WTC11 (cell line): Measurements from ENCODE around the gene MDM4. TPM values are rescaled to one million over a fixed set of nuclear protein-coding genes. Genes with fewer than 3 reads are reported as not detected.

Experiments
- ATAC-seq: fragments of 200-7000 bp; cut with Tn5 transposase; 2 replicates; pipeline ENCODE4 v1.10.0; 2021; ENCODE audit warnings: mild to moderate bottlenecking, moderate library complexity
- CTCF ChIA-PET: fragments of 300-600 bp; sonication (Branson Sonifier 250); formaldehyde crosslinking; loops from one replicate; lab custom pipeline; 2021; ENCODE audit warnings: antibody characterized with exemption; lab: Charles Lee
- POLR2A ChIA-PET: fragments of 350-600 bp; sonication (Branson Sonifier 250); formaldehyde crosslinking; loops from one replicate; lab custom pipeline; 2021; ENCODE audit warnings: antibody characterized with exemption; lab: Charles Lee
- DNase-seq: peaks from one replicate; pipeline ENCODE4 v3.0.0; 2021; ENCODE audit warnings: low spot score
- H3K27ac Mint-ChIP-seq: 2 replicates; pipeline ENCODE4 v1.8.0; 2021; ENCODE audit warnings: mixed read lengths
- H3K27me3 Mint-ChIP-seq: 2 replicates; pipeline ENCODE4 v1.8.0; 2021; ENCODE audit warnings: low read depth, mild to moderate bottlenecking, moderate library complexity, mixed read lengths
- H3K36me3 Mint-ChIP-seq: 2 replicates; pipeline ENCODE4 v1.8.0; 2021; ENCODE audit warnings: mixed read lengths
- H3K4me1 Mint-ChIP-seq: 2 replicates; pipeline ENCODE4 v1.8.0; 2022; ENCODE audit warnings: mixed read lengths
- H3K4me3 Mint-ChIP-seq: 2 replicates; pipeline ENCODE4 v1.8.0; 2021; ENCODE audit warnings: mild to moderate bottlenecking, moderate library complexity, mixed read lengths
- H3K9me3 Mint-ChIP-seq: 2 replicates; pipeline ENCODE4 v1.8.0; 2021; ENCODE audit warnings: mixed read lengths
- ARID4B ChIP-seq: sonication (generic); formaldehyde crosslinking; IDR thresholded peaks from 2 replicates; pipeline ENCODE4 v1.8.0; 2023; ENCODE audit warnings: missing genetic modification reagents, mild to moderate bottlenecking, borderline replicate concordance
- CDX4 ChIP-seq: fragments of 250-450 bp; sonication (Bioruptor Pico); IDR thresholded peaks from 2 replicates; pipeline ENCODE4 v1.9.0; 2021; ENCODE audit warnings: moderate library complexity, mild to moderate bottlenecking, inconsistent platforms, borderline replicate concordance
- CTCF ChIP-seq: fragments of 200-600 bp; IDR thresholded peaks from 2 replicates; pipeline ENCODE4 v1.8.0; 2022; ENCODE audit warnings: antibody characterized with exemption
- E2F5 ChIP-seq: sonication (generic); formaldehyde crosslinking; IDR thresholded peaks from 2 replicates; pipeline ENCODE4 v1.8.1; 2022; ENCODE audit warnings: mild to moderate bottlenecking, moderate library complexity, missing genetic modification reagents
- ERG ChIP-seq: fragments of 250-450 bp; sonication (Bioruptor Pico); IDR thresholded peaks from 2 replicates; pipeline ENCODE4 v1.8.0; 2021; ENCODE audit warnings: mild to moderate bottlenecking
- KAT7 ChIP-seq: sonication (generic); formaldehyde crosslinking; IDR thresholded peaks from 2 replicates; pipeline ENCODE4 v1.8.1; 2023; ENCODE audit warnings: missing genetic modification reagents, mild to moderate bottlenecking, borderline replicate concordance
- MXD4 ChIP-seq: fragments of 250-450 bp; sonication (Bioruptor Pico); IDR thresholded peaks from 2 replicates; pipeline ENCODE4 v1.8.0; 2021; ENCODE audit warnings: mild to moderate bottlenecking, moderate library complexity, borderline replicate concordance
- OVOL2 ChIP-seq: fragments of 250-450 bp; sonication (Bioruptor Pico); IDR thresholded peaks from 2 replicates; pipeline ENCODE4 v1.9.0; 2021; ENCODE audit warnings: mild to moderate bottlenecking, borderline replicate concordance
- SOX15 ChIP-seq: fragments of 250-450 bp; sonication (Bioruptor Pico); IDR thresholded peaks from 2 replicates; pipeline ENCODE4 v1.9.0; 2021; ENCODE audit warnings: mild to moderate bottlenecking
- TEAD1 ChIP-seq: sonication (generic); formaldehyde crosslinking; IDR thresholded peaks from 2 replicates; pipeline ENCODE4 v1.8.0; 2022; ENCODE audit warnings: mild to moderate bottlenecking, missing genetic modification reagents
- USF1 ChIP-seq: sonication (generic); formaldehyde crosslinking; IDR thresholded peaks from 2 replicates; pipeline ENCODE4 v1.8.0; 2022; ENCODE audit warnings: mild to moderate bottlenecking, missing genetic modification reagents
- ZNF232 ChIP-seq: sonication (generic); formaldehyde crosslinking; IDR thresholded peaks from 2 replicates; pipeline ENCODE4 v1.8.0; 2022; ENCODE audit warnings: mild to moderate bottlenecking, missing genetic modification reagents
- ZNF317 ChIP-seq: sonication (generic); formaldehyde crosslinking; IDR thresholded peaks from 2 replicates; pipeline ENCODE4 v1.8.1; 2023; ENCODE audit warnings: low read depth, mild to moderate bottlenecking, moderate library complexity, missing genetic modification reagents, borderline replicate concordance
- total RNA-seq: library from RNA; stranded (reverse); gene quantifications from 3 replicates; pipeline ENCODE4 v1.2.3, GENCODE V29; 2021

The MDM4 gene
- total RNA-seq, 1 experiment from 2014 or later, result 76.2 TPM

- Mint-ChIP-seq H3K27me3 (peaks cover 5% of the 10 kb centered on the region), H3K36me3 (no peaks in the 10 kb centered on the region), H3K4me1 (peaks cover 33% of the 10 kb centered on the region), H3K27ac (0 out of 2 replicates have a peak overlapping the region, but pooled peaks have one; percentile 57), H3K4me3 (peak overlapping the region; percentile 93), H3K9me3 (no peaks in the 10 kb centered on the region)
- DNase-seq (no peak), ATAC-seq (peak; percentile 3)
- TF ChIP-seq MXD4 (CRISPR knock-in tag) (no peak), CTCF (no peak), OVOL2 (CRISPR knock-in tag) (no peak), KAT7 (CRISPR knock-in tag) (no peak), ZNF317 (CRISPR knock-in tag) (no peak), CDX4 (no peak), SOX15 (CRISPR knock-in tag) (no peak)
- ChIA-PET POLR2A (interaction anchor here (0.5 to 3.7 kb wide), 10 partner anchors 11 to 430 kb away, joined by 3 to 27 read pairs (median 5); partner anchors contain the start of gene MDM4), CTCF (interaction anchor here (0.6 to 19.5 kb wide), 19 partner anchors 9 to 331 kb away, joined by 3 to 906 read pairs (median 8); partner anchors contain the start of gene MDM4)
Observed at GRCh38 chr1:204493145-204493983, 22.8 kb upstream of the MDM4 start.

GRCh38 chr1:204493984-204494280 is 22.3 kb upstream of the MDM4 start:
- H3K4me3 Mint-ChIP-seq, result peak overlapping the region; percentile 93
- H3K4me1 Mint-ChIP-seq, result peaks cover 33% of the 10 kb centered on the region
- H3K9me3 Mint-ChIP-seq, result no peaks in the 10 kb centered on the region
- DNase-seq (no peak), ATAC-seq (peak; percentile 11)
- H3K36me3 Mint-ChIP-seq, result no peaks in the 10 kb centered on the region
- H3K27me3 Mint-ChIP-seq, result peaks cover 5% of the 10 kb centered on the region
- ChIA-PET POLR2A (interaction anchor here (0.9 to 3.7 kb wide), 10 partner anchors 11 to 429 kb away, joined by 3 to 27 read pairs (median 4); partner anchors contain the start of gene MDM4), CTCF (interaction anchor here (0.8 to 19.5 kb wide), 20 partner anchors 8 to 331 kb away, joined by 3 to 906 read pairs (median 7); partner anchors contain the start of gene MDM4)
- H3K27ac Mint-ChIP-seq, result no peak overlapping the region
- TF ChIP-seq E2F5 (CRISPR knock-in tag) (0 out of 2 replicates have a peak, but pooled peaks have one; percentile 12), ZNF232 (CRISPR knock-in tag) (0 out of 2 replicates have a peak, but pooled peaks have one; percentile 31), TEAD1 (CRISPR knock-in tag) (no peak), ERG (CRISPR knock-in tag) (no peak)
- TF ChIP-seq, all 79 proteins: peak for 2

GRCh38 chr1:204494281-204495077 is 21.7 kb upstream of the MDM4 start, which contains the start of gene PIK3C2B:
Gene PIK3C2B (minus strand): TSS chr1:204494805. CDS start chr1:204469802, 25,003 bp downstream.
- peaks cover 33% of the 10 kb centered on the region for H3K4me1 Mint-ChIP-seq
- CTCF ChIA-PET, result interaction anchor here (0.6 to 19.5 kb wide), 22 partner anchors 8 to 332 kb away, joined by 3 to 906 read pairs (median 6); partner anchors contain the start of gene MDM4
- TF ChIP-seq ARID4B (CRISPR knock-in tag) (peak; percentile 71; the same call in 1 of the 2 replicates), TEAD1 (CRISPR knock-in tag) (no peak), CTCF (no peak), USF1 (CRISPR knock-in tag) (peak; percentile 34; the same call in 1 of the 2 replicates)

More at GRCh38 chr1:204494281-204495077, 21.7 kb upstream of the MDM4 start, which contains the start of gene PIK3C2B:
- ATAC-seq, result peak; percentile 91
- Mint-ChIP-seq H3K27me3 (peaks cover 5% of the 10 kb centered on the region), H3K9me3 (no peaks in the 10 kb centered on the region), H3K36me3 (no peaks in the 10 kb centered on the region), H3K4me3 (peak within 1 kb of the TSS; percentile 93), H3K27ac (peak within 1 kb of the TSS; percentile 64)
- POLR2A ChIA-PET, result interaction anchor here (0.6 to 3.7 kb wide), 12 partner anchors 10 to 961 kb away, joined by 3 to 27 read pairs (median 4); partner anchors contain the start of genes BLACAT1 and MDM4
- DNase-seq, result peak; percentile 86
